GM18520 (cell line): ENCODE measurements around the gene CCDC90B.
A peak's percentile ranks its signal among the peaks of the same experiment; 100 is the strongest.
"Not testable (repeated sequence)": the region's sequence is repeated elsewhere in the genome, so short reads cannot be mapped to it uniquely, and the experiment has no call there.

Experiments used
- ATAC-seq: cut with Tn5 transposase; IDR thresholded peaks from one replicate; pipeline ENCODE4 v1.9.1; 2021; ENCODE audit not compliant: unreplicated experiment

CCDC90B gene

GRCh38 chr11:83285771-83286528 is at the start of gene CCDC90B:
Gene CCDC90B, minus strand, starts transcription at chr11:83286367. Its CDS starts 395 bp downstream, at chr11:83285972.
- ATAC-seq, result peak; percentile 85

DNA sequence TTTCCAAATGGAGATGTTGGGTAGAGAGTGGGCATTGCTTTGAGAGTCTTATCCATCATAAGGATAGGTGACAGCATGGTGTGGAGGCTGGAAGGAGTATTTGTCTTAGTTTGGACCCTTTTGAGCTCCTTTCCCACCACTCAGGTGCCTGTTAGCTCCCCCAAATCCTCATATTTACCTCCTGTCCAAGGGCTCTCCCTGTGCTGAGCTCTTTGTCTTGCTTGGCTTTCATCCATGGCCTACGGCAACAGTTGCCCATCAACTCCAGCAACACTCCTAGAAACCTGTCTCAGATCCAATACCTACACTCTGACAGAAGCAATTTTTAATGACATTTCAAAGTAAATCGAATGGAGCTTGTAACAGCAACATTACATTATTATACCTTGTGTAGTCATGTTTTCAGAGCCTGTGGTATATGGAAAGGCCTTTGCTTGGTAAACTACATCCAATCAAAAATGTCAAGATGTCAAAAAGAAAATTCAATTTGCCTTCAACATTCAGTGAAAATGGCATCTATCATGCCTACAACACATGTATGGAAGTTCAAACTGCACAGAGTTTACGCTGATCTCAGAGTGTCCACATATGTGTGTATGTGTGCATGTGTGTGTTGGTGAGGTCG is 49.4 kb upstream of the CCDC90B start:
- ATAC-seq, result no peak

- ATAC-seq, result no peak
Observed at GRCh38 chr11:83330303-83330702, 44.1 kb upstream of the CCDC90B start.

DNA sequence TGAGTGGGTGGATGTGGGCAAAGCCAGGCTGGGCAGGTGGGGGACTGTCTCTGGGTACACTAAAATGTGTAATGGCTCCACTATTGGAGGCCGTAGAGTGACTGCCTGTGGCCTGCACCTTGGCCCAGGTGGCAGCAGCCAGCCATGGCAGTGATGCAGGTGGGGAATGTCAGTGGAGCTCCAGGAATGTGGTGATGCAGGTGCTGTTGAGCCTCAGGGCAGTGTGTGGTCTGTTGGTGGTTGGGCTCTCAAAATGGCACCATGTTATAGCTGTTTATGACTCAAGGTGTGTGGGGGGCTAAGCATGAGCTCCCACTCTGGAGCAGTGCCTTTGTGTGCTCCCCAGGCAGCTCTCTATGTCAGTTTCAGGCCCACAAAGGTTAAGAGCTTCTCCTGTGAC is 40.2 kb upstream of the CCDC90B start:
- no peak for ATAC-seq

DNA sequence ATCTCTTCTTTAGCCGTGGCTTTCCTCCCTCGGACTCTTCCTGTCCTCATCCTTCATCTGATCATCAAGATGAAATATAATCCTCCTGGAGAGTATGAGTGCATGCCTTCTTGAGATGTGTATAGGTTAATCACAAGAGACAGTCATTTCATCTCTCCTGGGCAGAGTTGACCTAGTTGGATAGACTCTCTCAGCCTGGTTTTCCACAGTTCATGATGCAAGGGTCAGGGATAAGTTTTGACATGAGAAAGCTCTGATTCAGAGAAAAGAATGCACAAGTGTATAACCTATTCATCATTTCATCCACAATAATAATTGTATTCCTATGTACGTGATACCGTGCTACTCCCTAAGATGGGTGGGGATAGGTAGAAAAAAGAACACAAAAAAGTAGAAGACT is 33.2 kb upstream of the CCDC90B start:
- no peak for ATAC-seq

- ATAC-seq, result no peak
Observed at GRCh38 chr11:83318931-83319330, 32.8 kb upstream of the CCDC90B start.

DNA sequence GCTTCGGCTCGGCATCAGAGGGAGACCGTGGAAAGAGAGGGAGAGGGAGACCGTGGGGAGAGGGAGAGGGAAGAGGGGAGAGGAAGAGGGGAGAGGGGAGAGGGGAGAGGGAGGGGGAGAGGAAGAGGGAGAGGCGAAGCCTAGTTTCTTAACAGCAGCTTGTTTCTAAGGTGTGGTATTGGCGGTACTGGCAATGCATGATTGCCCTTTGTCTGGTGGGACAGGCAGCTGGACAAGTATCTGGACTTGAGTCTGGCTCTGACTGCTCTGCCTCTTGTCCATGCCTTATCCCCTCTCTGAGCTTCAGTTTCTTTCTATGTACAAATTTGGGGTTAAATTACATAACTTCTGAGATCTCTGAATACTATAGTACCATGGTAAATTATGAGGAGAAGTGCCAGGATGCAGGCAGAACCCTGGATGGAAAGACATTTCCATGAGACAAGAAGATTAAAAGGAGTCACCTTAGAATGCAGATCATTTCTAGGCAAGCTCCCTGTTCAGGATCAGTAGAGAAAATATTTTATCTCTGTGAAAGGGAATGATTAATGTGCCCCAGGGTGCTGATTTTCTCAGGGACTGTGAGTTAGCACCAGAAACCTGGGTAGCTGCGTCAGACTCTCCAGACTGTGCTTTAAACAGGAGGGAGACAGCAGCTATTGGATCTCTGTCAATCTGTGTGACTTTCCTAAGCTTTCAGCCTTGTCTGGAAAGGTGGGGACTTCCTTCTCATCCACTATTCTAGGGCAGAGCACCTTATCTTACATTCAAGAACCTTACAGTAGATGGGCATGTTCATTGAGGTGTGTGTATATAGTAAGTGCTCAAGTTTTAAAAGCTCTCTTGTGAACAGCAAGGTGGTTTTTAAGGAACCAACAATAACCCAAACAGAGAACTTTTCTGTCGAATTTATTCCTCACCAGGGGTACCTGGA is 31.9 kb upstream of the CCDC90B start:
- ATAC-seq, result no peak

GRCh38 chr11:83316897-83317268 is 30.7 kb upstream of the CCDC90B start:
- ATAC-seq, result not testable (repeated sequence)

GRCh38 chr11:83316143-83316896 is 30.2 kb upstream of the CCDC90B start:
- ATAC-seq, result not testable (repeated sequence)

DNA sequence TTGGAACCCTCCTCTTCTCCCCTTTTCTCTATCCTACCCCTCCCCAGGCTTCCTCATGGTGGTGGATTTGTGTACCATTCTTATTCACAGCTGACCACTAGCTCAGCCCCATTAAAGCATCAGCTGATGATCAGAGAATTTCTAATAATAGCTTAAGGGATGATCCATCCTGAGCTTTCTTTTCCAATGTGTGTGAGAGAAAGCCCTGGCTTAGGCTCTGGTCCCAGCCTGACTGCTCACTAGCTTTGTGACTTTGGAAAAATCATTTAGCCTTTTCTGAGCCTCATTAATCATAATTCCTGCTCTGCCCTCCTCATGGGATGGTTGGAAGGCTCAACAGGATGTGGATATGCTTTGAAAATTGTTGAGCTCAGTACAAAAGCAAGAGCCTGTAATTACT is 26.3 kb upstream of the CCDC90B start:
- no peak for ATAC-seq

GRCh38 chr11:83311701-83312100 is 25.5 kb upstream of the CCDC90B start:
- ATAC-seq, result no peak

GRCh38 chr11:83310718-83311117 is 24.6 kb upstream of the CCDC90B start:
- ATAC-seq, result no peak

GRCh38 chr11:83308536-83308935 is 22.4 kb upstream of the CCDC90B start:
- not testable (repeated sequence) for ATAC-seq

GRCh38 chr11:83306200-83307080 is 20.3 kb upstream of the CCDC90B start:
- ATAC-seq, result no peak

DNA sequence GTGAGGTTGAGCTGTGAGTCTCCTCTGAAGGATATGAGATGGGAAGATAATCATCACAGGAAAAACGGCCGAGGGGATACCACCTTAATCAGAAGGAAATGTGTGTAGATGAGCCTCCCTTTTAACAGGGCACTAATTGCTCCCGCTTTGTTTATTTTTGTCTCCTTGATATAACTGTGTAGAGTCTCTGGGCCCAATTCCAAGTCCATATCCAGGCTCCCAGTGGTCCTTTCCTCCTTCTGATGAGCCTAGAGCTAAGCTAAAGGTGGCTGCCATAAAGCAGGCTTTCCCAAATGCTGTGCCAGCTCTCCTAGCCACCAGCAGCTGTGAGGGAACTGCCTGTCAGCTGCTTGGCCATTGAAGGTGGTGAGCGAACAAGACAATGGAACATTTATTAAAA is 17.1 kb upstream of the CCDC90B start:
- ATAC-seq, result no peak

GRCh38 chr11:83302151-83302550 is 16.0 kb upstream of the CCDC90B start:
- ATAC-seq, result no peak

DNA sequence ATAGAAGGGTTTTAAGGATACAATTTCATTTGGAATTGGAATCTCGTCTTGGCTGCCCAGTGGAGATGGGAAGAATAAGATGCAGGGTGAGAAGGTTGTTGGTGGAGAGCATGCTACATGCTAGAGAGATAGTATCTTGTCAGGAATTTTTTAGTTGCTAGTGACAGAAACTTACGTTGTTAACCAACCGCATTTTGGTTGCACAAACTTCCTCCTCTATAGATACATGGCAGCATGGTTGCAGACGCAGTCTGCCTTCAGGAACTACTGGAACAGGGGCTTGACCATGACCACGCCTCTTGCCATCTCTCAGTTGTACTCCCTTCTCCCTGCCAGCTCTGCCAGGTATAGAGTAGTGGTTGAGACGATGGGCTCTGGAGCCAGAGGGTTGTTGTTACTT is 13.5 kb upstream of the CCDC90B start:
- no peak for ATAC-seq

- ATAC-seq, result no peak
Observed at GRCh38 chr11:83294208-83294607, 8.0 kb upstream of the CCDC90B start.

GRCh38 chr11:83293457-83293774 is 7.2 kb upstream of the CCDC90B start:
- ATAC-seq, result no peak
